Measurements from ENCODE around the gene CDH15. TPM values are rescaled to one million over a fixed set of nuclear protein-coding genes. Genes with fewer than 3 reads are reported as not detected.

The CDH15 gene
- total and polyA plus RNA-seq, 3 donors from 2014 or later, result 1.4 to 3.0 (median 2.1) TPM

DNA sequence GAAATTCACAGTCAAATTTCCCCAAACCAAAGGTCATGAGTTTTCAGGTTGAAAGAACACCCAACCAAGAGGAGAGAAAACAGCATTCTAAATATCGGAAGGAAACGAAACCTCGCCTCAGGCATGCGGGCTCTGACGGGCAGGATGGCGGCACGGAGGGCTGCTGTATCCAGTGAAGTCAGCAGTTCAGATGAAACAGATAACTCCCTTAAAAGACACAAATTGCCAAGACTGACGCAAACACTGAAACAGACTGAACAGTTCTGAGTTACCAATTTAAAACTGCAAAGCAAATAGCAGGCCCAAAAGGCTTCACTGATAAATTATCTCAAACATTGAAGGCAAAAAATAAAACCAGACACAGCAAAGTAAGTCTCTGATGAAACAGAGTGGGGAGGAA is 20.6 kb upstream of the CDH15 start:
- Histone ChIP-seq H3K4me3 (no peak overlapping the region), H3K9me3 (no peaks in the 10 kb centered on the region), H3K27me3 (no peaks in the 10 kb centered on the region), H3K36me3 (ENCODE audit: low read depth, missing control alignments) (no peaks in the 10 kb centered on the region), H3K4me1 (peaks cover 16% of the 10 kb centered on the region), H3K27ac (no peak overlapping the region)
- DNase-seq, result no peak
- intact Hi-C loops (cut with DNase I; ENCODE audit: low total_unique reads), result no loop called here
- TF ChIP-seq, protein P1, sequence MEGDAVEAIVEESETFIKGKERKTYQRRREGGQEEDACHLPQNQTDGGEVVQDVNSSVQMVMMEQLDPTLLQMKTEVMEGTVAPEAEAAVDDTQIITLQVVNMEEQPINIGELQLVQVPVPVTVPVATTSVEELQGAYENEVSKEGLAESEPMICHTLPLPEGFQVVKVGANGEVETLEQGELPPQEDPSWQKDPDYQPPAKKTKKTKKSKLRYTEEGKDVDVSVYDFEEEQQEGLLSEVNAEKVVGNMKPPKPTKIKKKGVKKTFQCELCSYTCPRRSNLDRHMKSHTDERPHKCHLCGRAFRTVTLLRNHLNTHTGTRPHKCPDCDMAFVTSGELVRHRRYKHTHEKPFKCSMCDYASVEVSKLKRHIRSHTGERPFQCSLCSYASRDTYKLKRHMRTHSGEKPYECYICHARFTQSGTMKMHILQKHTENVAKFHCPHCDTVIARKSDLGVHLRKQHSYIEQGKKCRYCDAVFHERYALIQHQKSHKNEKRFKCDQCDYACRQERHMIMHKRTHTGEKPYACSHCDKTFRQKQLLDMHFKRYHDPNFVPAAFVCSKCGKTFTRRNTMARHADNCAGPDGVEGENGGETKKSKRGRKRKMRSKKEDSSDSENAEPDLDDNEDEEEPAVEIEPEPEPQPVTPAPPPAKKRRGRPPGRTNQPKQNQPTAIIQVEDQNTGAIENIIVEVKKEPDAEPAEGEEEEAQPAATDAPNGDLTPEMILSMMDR (IDR thresholded peaks at IDR 0.05), result no peak
- no peak for TF ChIP-seq POLR2A (IDR thresholded peaks at IDR 0.05)
- 96 to 98% methylated on average over 8 of the region's 8 CpGs for WGBS, 2 donors

DNA sequence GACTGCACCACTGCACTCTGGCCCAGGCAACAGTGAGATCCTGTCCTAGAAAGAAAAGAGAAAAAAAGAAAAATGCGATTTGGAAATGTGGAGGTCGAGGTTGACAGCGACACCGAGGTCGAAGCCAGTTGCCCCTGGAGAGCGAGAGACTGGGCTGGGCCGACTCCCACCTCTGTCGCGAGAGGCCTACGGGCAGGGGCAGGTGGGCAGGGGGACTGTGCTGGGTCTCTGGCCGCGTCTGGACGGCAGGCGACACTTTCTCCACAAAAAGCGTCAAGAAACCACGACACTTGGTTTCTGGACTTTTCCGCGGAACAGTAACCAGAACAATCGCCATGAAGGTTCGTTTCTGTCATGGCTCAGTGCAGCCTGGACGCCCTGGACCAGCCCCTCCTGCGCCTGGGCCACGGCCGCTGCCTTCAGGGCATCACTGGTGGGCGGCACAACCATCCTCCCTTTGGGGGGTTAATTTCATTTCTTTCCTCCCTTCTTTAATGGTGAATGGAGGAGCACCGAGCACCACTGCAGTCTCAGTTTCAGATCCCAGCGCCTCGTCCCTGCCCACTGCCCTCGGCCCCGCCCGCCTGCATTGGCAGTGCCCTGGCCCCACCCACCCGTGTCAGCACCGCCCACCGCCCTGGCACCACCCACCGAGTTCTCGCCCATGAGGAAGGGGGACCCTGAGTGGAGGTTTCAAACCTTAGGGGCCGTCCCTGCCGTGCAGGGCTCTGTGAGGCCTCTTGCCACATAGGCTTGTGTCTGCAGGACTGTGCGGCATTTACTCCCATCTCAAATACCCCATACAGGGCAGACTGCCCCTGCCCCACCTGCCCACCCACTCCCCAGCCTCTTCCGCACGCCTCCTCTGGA is 18.5 kb upstream of the CDH15 start:
- H3K4me3 ChIP-seq, result no peak overlapping the region
- H3K27me3 ChIP-seq, result no peaks in the 10 kb centered on the region
- H3K27ac ChIP-seq, result no peak overlapping the region
- TF ChIP-seq, protein P1 (IDR thresholded peaks at IDR 0.05), result no peak
- no peak for TF ChIP-seq POLR2A (IDR thresholded peaks at IDR 0.05)
- no peak for DNase-seq
- intact Hi-C loops (cut with DNase I; ENCODE audit: low total_unique reads), result no loop called here
- no peaks in the 10 kb centered on the region for H3K36me3 ChIP-seq (ENCODE audit: low read depth, missing control alignments)
- H3K4me1 ChIP-seq, result peaks cover 26% of the 10 kb centered on the region
- H3K9me3 ChIP-seq, result no peaks in the 10 kb centered on the region
- WGBS, 2 donors, result 88 to 89% methylated on average over 34 to 41 of the region's 41 CpGs

DNA sequence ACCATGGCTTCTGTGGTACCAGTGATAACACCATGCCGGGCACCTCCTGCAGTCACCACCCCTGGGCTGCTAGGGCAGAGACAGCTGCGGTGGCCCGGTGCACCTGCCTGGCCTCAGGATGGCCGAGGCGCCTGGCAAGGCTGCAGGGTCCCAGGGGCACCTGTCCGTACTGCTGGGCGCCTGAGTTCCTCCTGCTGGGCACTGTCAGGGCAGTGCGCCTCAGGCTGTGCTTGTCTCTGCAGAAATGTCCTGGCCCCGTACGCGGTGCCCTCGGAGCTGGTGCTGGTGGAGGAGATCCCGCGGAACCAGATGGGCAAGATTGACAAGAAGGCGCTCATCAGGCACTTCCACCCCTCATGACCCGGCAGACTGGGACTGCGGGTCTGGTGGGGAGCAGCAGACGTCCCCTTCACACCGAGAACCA is 17.7 kb upstream of the CDH15 start:
- Histone ChIP-seq H3K27ac (no peak overlapping the region), H3K4me3 (no peak overlapping the region), H3K9me3 (no peaks in the 10 kb centered on the region), H3K27me3 (no peaks in the 10 kb centered on the region), H3K36me3 (ENCODE audit: low read depth, missing control alignments) (no peaks in the 10 kb centered on the region), H3K4me1 (peaks cover 26% of the 10 kb centered on the region)
- no peak for TF ChIP-seq POLR2A (IDR thresholded peaks at IDR 0.05)
- TF ChIP-seq, protein P1 (IDR thresholded peaks at IDR 0.05), result no peak
- no peak for DNase-seq
- intact Hi-C loops (cut with DNase I; ENCODE audit: low total_unique reads), result no loop called here
- 96 to 100% methylated on average over 4 to 19 of the region's 19 CpGs for WGBS, 2 donors

DNA sequence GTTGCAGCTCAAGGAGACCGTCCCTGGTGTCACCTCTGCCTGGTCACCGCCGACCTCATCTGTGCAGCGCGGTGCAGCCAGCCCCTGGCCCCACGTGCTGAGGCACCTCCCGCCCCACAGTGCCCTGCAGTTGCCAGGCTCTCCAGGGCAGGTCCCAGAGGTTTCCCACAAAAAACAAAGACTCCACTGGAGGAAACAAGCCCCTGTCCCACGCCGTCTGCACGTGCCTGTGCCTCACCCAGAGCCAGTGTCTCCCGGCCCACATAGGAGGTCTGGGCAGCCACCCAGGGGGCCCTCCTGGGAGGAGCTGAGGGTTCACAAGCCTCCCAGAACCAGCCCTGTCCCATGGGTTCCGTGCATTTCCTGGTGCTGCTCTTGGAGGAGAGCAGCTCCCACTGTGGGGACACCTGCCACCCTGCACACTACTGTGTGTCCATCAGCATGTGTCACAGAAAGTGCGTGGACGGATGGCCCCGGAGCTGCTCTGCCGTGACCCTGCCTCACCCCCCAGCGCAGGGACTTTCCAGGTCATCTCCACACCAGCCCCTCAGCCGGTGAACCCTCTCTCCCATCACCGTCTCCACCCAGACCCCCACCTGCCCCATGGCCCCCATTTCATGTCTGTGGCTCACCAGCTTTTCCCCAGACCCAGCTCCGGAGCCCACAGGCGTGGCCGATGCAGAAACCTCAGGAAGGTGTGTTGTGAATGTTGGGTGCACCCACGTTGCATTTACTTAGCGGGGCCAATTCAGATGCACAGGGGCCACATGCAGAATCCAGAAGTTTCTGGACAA is 17.0 kb upstream of the CDH15 start:
- H3K9me3 ChIP-seq, result no peaks in the 10 kb centered on the region
- TF ChIP-seq, protein P1 (IDR thresholded peaks at IDR 0.05), result no peak
- TF ChIP-seq POLR2A (IDR thresholded peaks at IDR 0.05), result no peak
- H3K4me3 ChIP-seq, result no peak overlapping the region
- no peak overlapping the region for H3K27ac ChIP-seq
- intact Hi-C loops (cut with DNase I; ENCODE audit: low total_unique reads), result no loop called here
- H3K4me1 ChIP-seq, result peaks cover 26% of the 10 kb centered on the region
- no peaks in the 10 kb centered on the region for H3K27me3 ChIP-seq
- no peak for DNase-seq
- WGBS, 2 donors, result 72 to 74% methylated on average over 13 to 24 of the region's 24 CpGs
- H3K36me3 ChIP-seq (ENCODE audit: low read depth, missing control alignments), result no peaks in the 10 kb centered on the region
